GM19455 (cell line): ENCODE results near the gene RNASE12.
"Not testable (repeated sequence)": the region's sequence is repeated elsewhere in the genome, so short reads cannot be mapped to it uniquely, and the experiment has no call there.

ENCODE experiments used
- ATAC-seq: cut with Tn5 transposase; IDR thresholded peaks from one replicate; pipeline ENCODE4 v1.9.1; 2021; ENCODE audit not compliant: unreplicated experiment

Gene RNASE12

GRCh38 chr14:20583142-20583541, 8.0 kb downstream of the RNASE12 start:
- ATAC-seq = no peak

DNA sequence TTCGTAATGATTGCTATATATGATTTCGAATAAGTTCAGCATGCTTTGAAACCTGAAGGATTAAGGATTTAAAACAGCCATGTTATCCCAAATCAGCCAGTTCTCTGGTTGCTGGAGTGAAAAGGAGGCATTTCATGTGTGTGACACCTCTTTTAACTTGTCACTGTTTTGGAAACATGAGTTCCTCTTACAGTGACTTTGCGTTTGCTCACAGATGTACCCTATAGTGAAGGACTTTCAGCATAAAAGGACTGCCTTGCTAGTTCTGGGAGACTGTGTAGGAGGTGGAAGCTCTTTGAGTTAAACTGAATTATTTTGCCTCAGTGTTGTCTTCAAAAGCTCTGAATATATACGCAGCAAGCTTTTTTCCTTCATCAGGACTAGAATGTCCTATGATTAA, 10.9 kb downstream of the RNASE12 start:
- ATAC-seq = no peak

DNA sequence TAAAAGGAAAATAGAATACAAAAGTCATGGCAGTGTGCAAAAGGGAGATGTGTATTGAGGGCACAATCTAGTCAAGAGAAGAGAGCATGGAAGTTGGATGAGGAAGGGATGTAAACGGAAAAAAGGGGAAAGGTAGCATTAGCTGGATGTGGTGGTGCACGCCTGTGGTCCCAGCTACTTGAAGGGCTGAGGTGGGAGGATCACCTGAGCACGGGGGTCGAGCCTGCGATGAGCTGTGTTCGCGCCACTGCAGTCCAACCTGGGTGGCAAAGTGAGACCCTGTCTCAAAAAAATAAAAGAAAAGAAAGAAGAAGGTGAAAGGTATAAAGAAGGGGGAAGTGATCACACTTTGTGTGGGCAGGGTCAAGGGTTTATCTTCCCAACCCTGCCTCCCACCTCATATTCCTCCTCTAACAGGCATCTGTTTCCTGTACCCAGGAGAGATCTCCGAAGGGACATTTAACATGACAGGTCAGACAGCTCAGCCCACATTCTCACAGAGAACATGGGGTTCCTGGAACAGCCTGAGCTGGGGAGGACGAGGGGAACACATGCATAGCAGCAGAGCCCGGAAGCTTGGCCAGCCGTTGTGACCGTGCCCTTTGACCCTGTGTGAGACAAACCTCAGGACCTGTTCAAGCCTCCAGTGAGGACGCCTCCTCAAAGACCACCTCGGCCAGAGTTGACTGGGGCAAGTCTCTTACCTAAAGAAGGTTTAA, 12.2 kb downstream of the RNASE12 start:
- no peak for ATAC-seq

GRCh38 chr14:20578325-20578724, 12.9 kb downstream of the RNASE12 start:
- no peak for ATAC-seq

- ATAC-seq = not testable (repeated sequence)
These were observed 18.7 kb downstream of the RNASE12 start for GRCh38 chr14:20572382-20572990.

DNA sequence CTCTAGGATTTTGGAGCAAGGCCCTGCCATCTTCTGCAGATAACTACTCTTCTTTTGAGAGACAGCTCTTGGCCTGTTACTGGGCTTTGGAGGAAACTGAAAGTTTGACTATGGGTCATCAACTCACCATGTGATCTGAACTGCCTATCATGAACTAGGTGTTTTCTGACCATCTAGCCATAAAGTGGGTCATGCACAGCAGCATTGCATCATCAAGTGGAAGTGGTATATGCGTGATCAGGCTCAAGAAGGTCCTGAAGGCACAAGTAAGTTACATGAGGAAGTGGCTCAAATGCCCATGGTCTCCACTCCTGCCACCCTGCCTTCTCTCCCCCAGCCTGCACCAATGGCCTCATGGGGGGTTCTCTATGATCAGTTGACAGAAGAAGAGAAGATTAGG, 20.5 kb downstream of the RNASE12 start:
- not testable (repeated sequence) for ATAC-seq

GRCh38 chr14:20569865-20570264, 21.3 kb downstream of the RNASE12 start:
- ATAC-seq = not testable (repeated sequence)

- no peak for ATAC-seq
These were observed 22.1 kb downstream of the RNASE12 start for GRCh38 chr14:20569066-20569465.

DNA sequence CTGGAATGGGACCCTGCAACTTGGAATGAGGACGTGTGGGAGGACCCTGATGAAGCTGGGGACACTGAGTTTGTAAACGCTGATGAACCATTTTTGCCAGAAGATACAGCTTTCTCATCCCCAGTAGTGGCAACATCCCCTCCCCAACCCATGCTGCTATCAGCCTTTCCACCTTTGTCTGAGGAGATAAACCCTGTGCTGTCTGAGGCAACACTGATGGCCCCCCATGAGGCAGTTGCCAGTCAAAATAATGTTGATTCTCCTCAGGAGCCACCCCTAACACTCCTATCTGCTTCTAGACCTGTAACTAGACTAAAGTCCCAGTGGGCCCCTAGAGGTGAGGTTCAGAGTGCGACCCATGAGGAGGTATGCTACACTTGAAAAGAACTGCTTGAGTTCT, 22.8 kb downstream of the RNASE12 start:
- no peak for ATAC-seq

GRCh38 chr14:20567199-20567598, 24.0 kb downstream of the RNASE12 start:
- not testable (repeated sequence) for ATAC-seq

DNA sequence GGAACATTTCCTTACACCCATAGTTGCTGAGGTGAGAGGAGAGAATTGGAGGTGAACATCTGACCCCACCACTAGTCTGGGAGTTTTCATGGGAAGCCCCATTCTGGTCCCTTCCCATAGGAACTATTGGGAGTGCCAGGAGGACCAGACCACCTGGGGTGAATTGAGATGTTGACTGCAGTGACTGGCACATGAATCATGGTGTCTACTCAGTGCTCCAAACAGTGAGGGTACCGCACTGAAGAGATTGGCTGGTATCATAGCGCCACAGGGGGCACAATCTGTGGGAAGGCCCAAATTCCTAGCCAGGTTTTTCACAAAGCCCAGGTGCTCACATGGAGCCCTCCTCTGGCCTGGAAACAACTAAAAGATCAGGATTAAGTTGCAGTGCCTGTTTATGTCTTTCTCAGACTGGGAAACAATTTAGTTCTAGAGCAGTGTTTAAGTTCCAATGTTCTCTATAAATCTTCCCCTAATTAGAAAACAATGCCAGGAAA, 26.6 kb downstream of the RNASE12 start:
- no peak for ATAC-seq

DNA sequence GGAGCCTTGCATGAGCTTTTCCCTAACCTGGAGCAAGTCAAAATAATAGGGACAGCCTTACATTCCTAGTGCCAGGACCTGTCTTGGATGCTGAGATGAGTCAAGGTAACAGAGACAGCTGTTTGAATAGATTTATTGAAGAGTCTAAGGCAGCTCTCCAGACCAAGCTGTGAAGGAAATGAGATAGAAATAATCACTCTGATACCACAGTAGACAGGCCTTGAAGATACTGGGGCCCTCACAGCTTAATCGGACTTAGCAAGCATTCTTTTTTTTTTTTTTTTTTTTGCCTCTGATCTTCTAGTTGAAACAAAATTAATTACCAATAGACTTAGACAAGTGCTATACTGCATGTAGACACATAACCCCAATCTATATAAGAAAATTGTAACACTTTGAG, 27.2 kb downstream of the RNASE12 start:
- ATAC-seq = no peak

DNA sequence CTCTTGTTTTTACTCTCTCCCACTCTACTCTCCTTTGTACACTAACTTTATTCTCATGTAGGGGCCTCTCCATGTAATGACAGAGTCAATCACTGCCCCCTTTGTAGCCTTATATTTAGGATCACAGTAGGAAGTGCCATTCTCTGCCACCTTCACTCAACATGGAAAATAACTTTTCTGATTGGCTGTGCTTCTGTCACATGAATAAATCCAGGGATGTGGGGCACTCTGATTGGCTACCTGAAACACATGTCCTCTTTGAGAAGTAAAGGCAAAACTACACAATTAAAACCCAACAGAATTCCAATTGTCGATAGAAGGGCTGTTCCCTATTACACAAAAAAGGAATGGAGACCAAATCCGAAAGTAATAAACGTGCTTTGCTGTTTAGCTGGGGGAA, 30.2 kb downstream of the RNASE12 start, which contains the start of gene RNASE9:
Gene RNASE9 (minus strand): TSS at position 87 of the 400 bp plus-strand sequence.
- no peak for ATAC-seq

DNA sequence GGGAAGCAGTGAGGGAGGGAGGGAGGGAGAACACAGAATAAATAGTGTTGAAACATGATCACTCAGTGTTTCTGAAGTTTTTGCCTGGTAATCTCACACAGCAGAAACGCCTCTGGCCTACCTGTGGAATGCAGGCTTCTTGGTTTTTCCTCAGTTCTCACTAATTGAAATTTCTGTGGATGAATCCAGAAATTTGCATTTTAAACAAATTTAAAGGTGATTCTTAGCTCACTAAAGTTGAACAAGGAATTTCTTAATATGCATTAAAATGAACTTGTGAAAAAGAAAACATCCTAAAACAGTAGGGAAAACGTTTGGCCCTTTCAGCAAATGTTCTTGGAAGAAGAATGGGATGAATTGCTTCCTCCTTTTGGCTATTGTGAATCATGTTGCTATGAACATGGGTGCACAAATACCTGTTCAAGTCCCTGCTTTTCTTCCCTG, 31.7 kb downstream of the RNASE12 start:
- no peak for ATAC-seq

- ATAC-seq = no peak
These were observed 34.0 kb downstream of the RNASE12 start for GRCh38 chr14:20557212-20557542.

- ATAC-seq = no peak
These were observed 34.5 kb downstream of the RNASE12 start for GRCh38 chr14:20556500-20557211.

GRCh38 chr14:20555845-20556244, 35.3 kb downstream of the RNASE12 start:
- ATAC-seq = no peak

DNA sequence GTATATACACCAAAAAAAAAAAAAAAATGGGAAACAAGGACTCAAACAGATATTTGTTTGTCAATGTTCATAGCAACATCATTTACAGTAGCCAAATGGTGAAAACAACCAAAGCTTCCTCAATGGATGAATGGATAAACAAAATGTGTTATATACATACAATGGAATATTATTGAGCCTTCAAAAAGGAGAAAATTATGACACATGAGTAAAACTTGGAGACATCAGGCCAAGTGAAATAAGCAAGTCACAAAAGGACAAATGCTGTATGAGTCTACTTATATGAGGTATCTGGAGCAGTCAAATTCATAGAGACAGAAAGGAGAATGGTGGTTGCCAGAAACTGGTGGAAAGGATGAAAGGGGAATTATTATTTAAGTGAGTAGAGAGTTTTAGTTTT, 38.2 kb downstream of the RNASE12 start:
- no peak for ATAC-seq

DNA sequence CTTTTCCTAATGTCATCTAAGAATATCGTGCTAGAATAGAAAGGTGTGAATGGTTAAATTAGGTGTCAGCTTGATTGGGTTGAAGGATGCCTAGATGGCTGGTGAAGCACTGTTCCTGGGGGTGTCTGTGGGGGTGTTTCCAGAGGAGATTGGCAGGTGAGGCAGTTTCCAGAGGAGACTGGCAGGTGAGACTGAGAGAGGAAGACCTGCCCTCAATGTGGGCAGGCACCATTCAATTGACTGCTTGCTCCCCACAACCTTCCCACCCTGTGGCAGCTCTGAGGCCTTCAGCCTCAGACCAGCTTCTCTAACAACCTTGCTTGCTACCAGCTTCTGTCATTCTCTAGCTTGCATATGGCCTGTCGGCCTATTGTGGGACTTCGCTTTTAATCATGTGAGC, 39.6 kb downstream of the RNASE12 start:
- ATAC-seq = no peak

- no peak for ATAC-seq
These were observed 40.2 kb downstream of the RNASE12 start for GRCh38 chr14:20550926-20551325.

DNA sequence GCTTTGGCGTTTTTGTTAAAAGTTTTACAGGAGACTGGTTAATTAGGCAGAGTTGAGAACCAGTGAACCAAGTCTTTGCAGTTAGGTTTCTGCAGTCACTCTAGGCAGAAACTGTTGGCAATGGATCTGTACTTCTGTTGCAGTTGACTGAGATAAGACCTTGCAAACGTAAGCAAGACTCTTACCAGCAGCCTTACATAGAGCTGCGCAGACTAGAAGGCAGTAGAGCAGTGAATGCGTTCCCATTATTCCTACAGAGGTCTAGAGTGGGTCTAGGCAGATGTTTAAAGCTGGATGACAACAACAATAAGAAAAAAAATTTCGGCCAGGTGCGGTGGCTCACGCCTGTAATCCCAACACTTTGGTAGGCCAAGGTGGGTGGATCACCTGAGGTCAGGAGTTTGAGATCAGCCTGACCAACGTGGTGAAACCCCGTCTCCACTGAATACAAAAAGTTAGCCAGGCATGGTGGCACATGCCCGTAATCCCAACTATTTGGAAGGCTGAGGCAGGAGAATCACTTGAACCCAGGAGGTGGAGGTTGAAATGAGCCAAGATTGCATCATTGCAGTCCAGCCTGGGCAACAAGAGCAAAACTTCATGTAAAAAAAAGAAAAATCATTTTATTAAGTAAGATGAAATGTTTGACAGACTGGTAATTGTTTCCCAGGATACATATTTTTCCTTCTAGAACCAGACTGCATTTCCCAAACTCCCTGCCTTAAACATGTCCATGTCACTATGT, 42.6 kb downstream of the RNASE12 start:
- no peak for ATAC-seq
